T-helper 2 cell treated with Interferon-gamma antibody and Interleukin-4, amounts not matched to agents 100 ng/mL and 5 ng/mL, for 36 hours (primary cell): ENCODE results near the gene PRR9. TPM values are rescaled to one million over a fixed set of nuclear protein-coding genes. Genes with fewer than 3 reads are reported as not detected.
"Not testable (repeated sequence)": the region's sequence is repeated elsewhere in the genome, so short reads cannot be mapped to it uniquely, and the experiment has no call there.

Experiments used
- intact Hi-C: fragments of 100-400 bp; cut with micrococcal nuclease; formaldehyde crosslinking; loops from one replicate; pipeline ENCODE4 v1.15.1; 2023
- total RNA-seq: library from RNA; stranded (reverse); gene quantifications from 2 replicates; pipeline ENCODE4 v1.2.3, GENCODE V29; 2022

PRR9 gene
- total RNA-seq, 1 donor from 2014 or later = not detected

- intact Hi-C loops = not testable (repeated sequence)
Measured at GRCh38 chr1:153229076-153229829, 11.9 kb downstream of the PRR9 start.

- intact Hi-C loops = no loop called here
Measured at GRCh38 chr1:153231363-153231762, 14.0 kb downstream of the PRR9 start.

- intact Hi-C loops = no loop called here
Measured at GRCh38 chr1:153231785-153232184, 14.4 kb downstream of the PRR9 start.

- intact Hi-C loops = no loop called here
Measured at GRCh38 chr1:153232553-153232952, 15.2 kb downstream of the PRR9 start.

GRCh38 chr1:153233448-153233847, 16.1 kb downstream of the PRR9 start:
- intact Hi-C loops = no loop called here

- intact Hi-C loops = no loop called here
Measured at GRCh38 chr1:153238527-153238926, 21.1 kb downstream of the PRR9 start.

GRCh38 chr1:153242160-153242559, 24.8 kb downstream of the PRR9 start:
- intact Hi-C loops = no loop called here

- intact Hi-C loops = no loop called here
Measured at GRCh38 chr1:153245466-153245865, 28.1 kb downstream of the PRR9 start.

- intact Hi-C loops = no loop called here
Measured at GRCh38 chr1:153246018-153246417, 28.6 kb downstream of the PRR9 start.

GRCh38 chr1:153246825-153247224, 29.4 kb downstream of the PRR9 start:
- intact Hi-C loops = no loop called here

- intact Hi-C loops = no loop called here
Measured at GRCh38 chr1:153248176-153248879, 30.9 kb downstream of the PRR9 start.

- intact Hi-C loops = no loop called here
Measured at GRCh38 chr1:153250166-153250565, 32.8 kb downstream of the PRR9 start.

GRCh38 chr1:153251087-153251486, 33.7 kb downstream of the PRR9 start:
- intact Hi-C loops = no loop called here

- intact Hi-C loops = no loop called here
Measured at GRCh38 chr1:153251562-153251961, 34.2 kb downstream of the PRR9 start.

- intact Hi-C loops = no loop called here
Measured at GRCh38 chr1:153251988-153252387, 34.6 kb downstream of the PRR9 start.

GRCh38 chr1:153253076-153253475, 35.7 kb downstream of the PRR9 start:
- intact Hi-C loops = no loop called here

- intact Hi-C loops = no loop called here
Measured at GRCh38 chr1:153253693-153254092, 36.3 kb downstream of the PRR9 start.

- intact Hi-C loops = no loop called here
Measured at GRCh38 chr1:153259387-153259786, 42.0 kb downstream of the PRR9 start, which contains the start of gene LORICRIN. Gene LORICRIN, plus strand, starts transcription at chr1:153259687. Its CDS starts 1,263 bp downstream, at chr1:153260950.

- intact Hi-C loops = no loop called here
Measured at GRCh38 chr1:153260585-153261280, 43.3 kb downstream of the PRR9 start.

- intact Hi-C loops = no loop called here
Measured at GRCh38 chr1:153261281-153262069, 44.1 kb downstream of the PRR9 start.

GRCh38 chr1:153262070-153262366, 44.6 kb downstream of the PRR9 start:
- intact Hi-C loops = no loop called here
